Stimulated activated naive CD8-positive, alpha-beta T cell treated with anti-CD3 and anti-CD28 coated beads, Interleukin-15, amount 100 ng/mL, for 72 hours (primary cell): ENCODE data around the gene SLC35B1.
A peak's percentile ranks its signal among the peaks of the same experiment; 100 is the strongest.

Experiments used
- ATAC-seq: fragments of 150-1000 bp; cut with Tn5 transposase; 2 replicates; pipeline ENCODE4 v1.10.0; 2021; ENCODE audit warnings: mild to moderate bottlenecking, moderate library complexity
- DNase-seq, 2 donors: peaks; one replicate each; pipeline ENCODE4 v3.0.0; 2021 to 2022
- H3K27ac Mint-ChIP-seq, 2 donors: one replicate each; pipeline ENCODE4 v1.8.0; 2022; ENCODE audit warnings: mild to moderate bottlenecking in 2 of 2, mixed read lengths in 2 of 2, moderate library complexity in 2 of 2
- H3K27me3 Mint-ChIP-seq: one replicate; pipeline ENCODE4 v1.8.0; 2022; ENCODE audit warnings: mixed read lengths
- H3K4me1 Mint-ChIP-seq: one replicate; pipeline ENCODE4 v1.8.0; 2022; ENCODE audit warnings: mild to moderate bottlenecking, mixed read lengths
- H3K4me3 Mint-ChIP-seq, 2 donors: one replicate each; pipeline ENCODE4 v1.8.0; 2022; ENCODE audit warnings: mild to moderate bottlenecking in 2 of 2, mixed read lengths in 2 of 2, moderate library complexity in 1 of 2
- H3K9me3 Mint-ChIP-seq, 2 donors: one replicate each; pipeline ENCODE4 v1.8.0; 2022; ENCODE audit warnings: mixed read lengths in 2 of 2

SLC35B1 gene

GRCh38 chr17:49694847-49695697 lies 12.7 kb downstream of the SLC35B1 start:
- no peaks in the 10 kb centered on the region for H3K27me3 Mint-ChIP-seq
- DNase-seq: peak; percentile 75 to 77
- H3K27ac Mint-ChIP-seq: peak overlapping the region in 1 of 2 donors; percentile 45
- peaks cover 61% of the 10 kb centered on the region for H3K4me1 Mint-ChIP-seq
- peak; percentile 24 for ATAC-seq
- H3K9me3 Mint-ChIP-seq: no peaks in the 10 kb centered on the region
- H3K4me3 Mint-ChIP-seq: peak overlapping the region; percentile 61 to 63

GRCh38 chr17:49692751-49693150 lies 15.0 kb downstream of the SLC35B1 start:
- Mint-ChIP-seq H3K27ac (no peak overlapping the region), H3K4me3 (no peak overlapping the region), H3K4me1 (peaks cover 65% of the 10 kb centered on the region), H3K9me3 (peaks cover 0 to 9% of the 10 kb centered on the region in 2 donors), H3K27me3 (no peaks in the 10 kb centered on the region)
- DNase-seq (no peak), ATAC-seq (no peak)

GRCh38 chr17:49691677-49692191 lies 16.0 kb downstream of the SLC35B1 start:
- no peak overlapping the region for H3K4me3 Mint-ChIP-seq
- ATAC-seq (no peak), DNase-seq (no peak)
- no peak overlapping the region for H3K27ac Mint-ChIP-seq
- peaks cover 0 to 9% of the 10 kb centered on the region in 2 donors for H3K9me3 Mint-ChIP-seq
- peaks cover 71% of the 10 kb centered on the region for H3K4me1 Mint-ChIP-seq
- H3K27me3 Mint-ChIP-seq: no peaks in the 10 kb centered on the region

GRCh38 chr17:49691086-49691676 lies 16.6 kb downstream of the SLC35B1 start:
- DNase-seq: no peak
- H3K27ac Mint-ChIP-seq: no peak overlapping the region
- no peaks in the 10 kb centered on the region for H3K27me3 Mint-ChIP-seq
- H3K4me3 Mint-ChIP-seq: peak overlapping the region; percentile 14 to 26
- no peak for ATAC-seq
- H3K4me1 Mint-ChIP-seq: peaks cover 68% of the 10 kb centered on the region
- H3K9me3 Mint-ChIP-seq: peaks cover 0 to 9% of the 10 kb centered on the region in 2 donors

GRCh38 chr17:49690256-49690655 lies 17.5 kb downstream of the SLC35B1 start:
- H3K4me3 Mint-ChIP-seq: no peak overlapping the region
- no peak for DNase-seq
- H3K9me3 Mint-ChIP-seq: peaks cover 0 to 9% of the 10 kb centered on the region in 2 donors
- no peaks in the 10 kb centered on the region for H3K27me3 Mint-ChIP-seq
- H3K27ac Mint-ChIP-seq: peak overlapping the region in 1 of 2 donors; percentile 37
- no peak for ATAC-seq
- H3K4me1 Mint-ChIP-seq: peaks cover 59% of the 10 kb centered on the region

GRCh38 chr17:49688848-49689247 lies 18.9 kb downstream of the SLC35B1 start:
- DNase-seq (no peak), ATAC-seq (no peak)
- H3K4me1 Mint-ChIP-seq: peaks cover 48% of the 10 kb centered on the region

GRCh38 chr17:49687878-49688491 lies 19.8 kb downstream of the SLC35B1 start:
- H3K27ac Mint-ChIP-seq: peak overlapping the region; percentile 91 to 99
- ATAC-seq: peak; percentile 57
- H3K4me3 Mint-ChIP-seq: peak overlapping the region; percentile 58 to 79
- peaks cover 0 to 9% of the 10 kb centered on the region in 2 donors for H3K9me3 Mint-ChIP-seq
- H3K27me3 Mint-ChIP-seq: no peaks in the 10 kb centered on the region
- DNase-seq: peak; percentile 16 to 29
- peaks cover 48% of the 10 kb centered on the region for H3K4me1 Mint-ChIP-seq

More at GRCh38 chr17:49688848-49689247, 18.9 kb downstream of the SLC35B1 start:
- Mint-ChIP-seq H3K4me3 (peak overlapping the region; percentile 11 to 41), H3K27ac (peak overlapping the region; percentile 54 to 86), H3K9me3 (peaks cover 0 to 9% of the 10 kb centered on the region in 2 donors), H3K27me3 (no peaks in the 10 kb centered on the region)

- ATAC-seq: no peak
- Mint-ChIP-seq H3K27ac (no peak overlapping the region), H3K27me3 (no peaks in the 10 kb centered on the region), H3K4me1 (peaks cover 11% of the 10 kb centered on the region), H3K4me3 (no peak overlapping the region), H3K9me3 (peaks cover 0 to 4% of the 10 kb centered on the region in 2 donors)
- no peak for DNase-seq
These were observed 26.4 kb downstream of the SLC35B1 start for GRCh38 chr17:49681106-49681979.

- Mint-ChIP-seq H3K4me3 (no peak overlapping the region), H3K27me3 (no peaks in the 10 kb centered on the region), H3K9me3 (peaks cover 0 to 4% of the 10 kb centered on the region in 2 donors), H3K27ac (no peak overlapping the region), H3K4me1 (peaks cover 21% of the 10 kb centered on the region)
- ATAC-seq: no peak
- no peak for DNase-seq
These were observed 27.4 kb downstream of the SLC35B1 start for GRCh38 chr17:49680314-49680713.

- Mint-ChIP-seq H3K27ac (peak within 1 kb of the TSS; percentile 98 to 99), H3K9me3 (peaks cover 0 to 4% of the 10 kb centered on the region in 2 donors), H3K4me1 (peaks cover 40% of the 10 kb centered on the region), H3K27me3 (no peaks in the 10 kb centered on the region), H3K4me3 (peak within 1 kb of the TSS; percentile 80 to 93)
- DNase-seq: peak; percentile 99
- ATAC-seq: peak; percentile 94
These were observed 29.6 kb downstream of the SLC35B1 start, which contains the start of gene SPOP for GRCh38 chr17:49677933-49678847. TSS of gene SPOP (minus strand) at chr17:49678097. CDS start at chr17:49622810, 55,287 bp downstream.

GRCh38 chr17:49677134-49677932 lies 30.4 kb downstream of the SLC35B1 start:
- Mint-ChIP-seq H3K4me1 (peaks cover 46% of the 10 kb centered on the region), H3K27ac (peak overlapping the region; percentile 98 to 99), H3K4me3 (peak overlapping the region; percentile 80 to 93), H3K27me3 (no peaks in the 10 kb centered on the region), H3K9me3 (peaks cover 0 to 4% of the 10 kb centered on the region in 2 donors)
- ATAC-seq (peak; percentile 72), DNase-seq (peak; percentile 93 to 94)

GRCh38 chr17:49676276-49676868 lies 31.4 kb downstream of the SLC35B1 start:
- peaks cover 55% of the 10 kb centered on the region for H3K4me1 Mint-ChIP-seq
- ATAC-seq: peak; percentile 27

GRCh38 chr17:49674507-49674906 lies 33.3 kb downstream of the SLC35B1 start:
- peak overlapping the region; percentile 17 to 80 for H3K4me3 Mint-ChIP-seq
- peaks cover 68% of the 10 kb centered on the region for H3K4me1 Mint-ChIP-seq
- H3K9me3 Mint-ChIP-seq: peaks cover 0 to 4% of the 10 kb centered on the region in 2 donors

More at GRCh38 chr17:49676276-49676868, 31.4 kb downstream of the SLC35B1 start:
- Mint-ChIP-seq H3K9me3 (peaks cover 0 to 4% of the 10 kb centered on the region in 2 donors), H3K27me3 (no peaks in the 10 kb centered on the region), H3K4me3 (peak overlapping the region; percentile 80 to 93), H3K27ac (peak overlapping the region; percentile 98 to 99)
- DNase-seq: peak; percentile 24 to 32

More at GRCh38 chr17:49674507-49674906, 33.3 kb downstream of the SLC35B1 start:
- ATAC-seq (no peak), DNase-seq (no peak)
- Mint-ChIP-seq H3K27ac (peak overlapping the region in 1 of 2 donors; percentile 16), H3K27me3 (no peaks in the 10 kb centered on the region)
